GM12874 (cell line): Measurements from ENCODE around the gene NAMPT.

ENCODE experiments used
- TF ChIP-seq, protein P1 (sequence below): IDR thresholded peaks from 2 replicates; pipeline ENCODE4 v1.5.1; 2011; ENCODE audit warnings: low read depth, mild to moderate bottlenecking, control low read depth, low read length, moderate library complexity; ENCODE audit not compliant: insufficient read depth

Gene NAMPT

DNA sequence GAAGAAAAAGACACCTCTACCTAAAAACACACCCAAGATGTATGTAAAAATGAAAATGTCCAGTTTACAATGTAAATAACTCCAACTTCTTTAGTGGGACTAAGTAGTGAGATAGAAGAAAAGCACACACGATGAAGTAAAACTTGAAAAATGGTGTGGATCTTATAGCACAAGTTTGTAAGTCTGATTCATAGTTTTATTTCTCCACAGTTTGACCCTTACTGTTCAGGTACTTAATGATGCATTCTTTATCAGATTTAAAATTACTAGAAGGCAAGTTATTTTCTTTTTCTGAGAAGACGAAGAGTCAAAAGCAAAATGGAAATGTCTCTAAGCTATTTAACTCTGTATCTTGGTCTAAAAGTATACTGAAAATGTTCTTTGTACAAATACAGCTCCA is 6.1 kb downstream of the NAMPT start:
- TF ChIP-seq, protein P1, sequence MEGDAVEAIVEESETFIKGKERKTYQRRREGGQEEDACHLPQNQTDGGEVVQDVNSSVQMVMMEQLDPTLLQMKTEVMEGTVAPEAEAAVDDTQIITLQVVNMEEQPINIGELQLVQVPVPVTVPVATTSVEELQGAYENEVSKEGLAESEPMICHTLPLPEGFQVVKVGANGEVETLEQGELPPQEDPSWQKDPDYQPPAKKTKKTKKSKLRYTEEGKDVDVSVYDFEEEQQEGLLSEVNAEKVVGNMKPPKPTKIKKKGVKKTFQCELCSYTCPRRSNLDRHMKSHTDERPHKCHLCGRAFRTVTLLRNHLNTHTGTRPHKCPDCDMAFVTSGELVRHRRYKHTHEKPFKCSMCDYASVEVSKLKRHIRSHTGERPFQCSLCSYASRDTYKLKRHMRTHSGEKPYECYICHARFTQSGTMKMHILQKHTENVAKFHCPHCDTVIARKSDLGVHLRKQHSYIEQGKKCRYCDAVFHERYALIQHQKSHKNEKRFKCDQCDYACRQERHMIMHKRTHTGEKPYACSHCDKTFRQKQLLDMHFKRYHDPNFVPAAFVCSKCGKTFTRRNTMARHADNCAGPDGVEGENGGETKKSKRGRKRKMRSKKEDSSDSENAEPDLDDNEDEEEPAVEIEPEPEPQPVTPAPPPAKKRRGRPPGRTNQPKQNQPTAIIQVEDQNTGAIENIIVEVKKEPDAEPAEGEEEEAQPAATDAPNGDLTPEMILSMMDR: no peak

DNA sequence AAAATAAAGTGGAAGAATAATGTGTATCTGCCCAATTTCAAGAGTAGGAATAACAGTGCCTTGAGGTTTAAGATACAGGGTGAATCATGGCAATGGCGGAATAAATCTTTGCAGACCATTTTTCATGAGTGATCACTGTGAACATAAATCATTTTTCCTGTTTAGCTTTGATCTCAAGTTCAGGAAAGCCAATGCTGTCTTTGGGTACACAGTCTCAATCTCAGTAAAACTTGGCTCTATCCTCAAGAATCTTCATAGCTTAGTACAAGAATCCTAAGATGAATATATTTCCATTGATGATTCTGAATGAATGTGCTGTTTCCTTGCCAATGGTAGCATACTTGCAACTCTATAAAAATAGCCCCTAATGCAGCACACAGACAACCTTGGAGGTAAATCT is 6.8 kb downstream of the NAMPT start:
- TF ChIP-seq, protein P1: no peak

DNA sequence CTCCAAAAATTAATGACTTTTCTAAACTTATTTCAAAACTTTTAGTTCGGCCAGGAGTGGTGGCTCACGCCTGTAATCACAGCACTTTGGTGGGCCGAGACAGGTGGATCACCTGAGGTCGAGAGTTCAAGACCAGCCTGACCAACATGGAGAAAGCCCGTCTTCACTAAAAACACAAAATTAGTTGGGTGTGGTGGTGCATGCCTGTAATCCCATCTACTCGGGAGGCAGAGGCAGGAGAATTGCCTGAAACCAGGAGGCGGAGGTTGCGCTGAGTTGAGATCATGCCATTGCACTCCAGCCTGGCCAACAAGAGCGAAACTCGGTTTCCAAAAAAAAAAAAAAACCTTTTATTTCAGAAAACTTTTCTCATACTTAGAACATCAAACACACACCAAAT is 8.3 kb downstream of the NAMPT start:
- TF ChIP-seq, protein P1: no peak

DNA sequence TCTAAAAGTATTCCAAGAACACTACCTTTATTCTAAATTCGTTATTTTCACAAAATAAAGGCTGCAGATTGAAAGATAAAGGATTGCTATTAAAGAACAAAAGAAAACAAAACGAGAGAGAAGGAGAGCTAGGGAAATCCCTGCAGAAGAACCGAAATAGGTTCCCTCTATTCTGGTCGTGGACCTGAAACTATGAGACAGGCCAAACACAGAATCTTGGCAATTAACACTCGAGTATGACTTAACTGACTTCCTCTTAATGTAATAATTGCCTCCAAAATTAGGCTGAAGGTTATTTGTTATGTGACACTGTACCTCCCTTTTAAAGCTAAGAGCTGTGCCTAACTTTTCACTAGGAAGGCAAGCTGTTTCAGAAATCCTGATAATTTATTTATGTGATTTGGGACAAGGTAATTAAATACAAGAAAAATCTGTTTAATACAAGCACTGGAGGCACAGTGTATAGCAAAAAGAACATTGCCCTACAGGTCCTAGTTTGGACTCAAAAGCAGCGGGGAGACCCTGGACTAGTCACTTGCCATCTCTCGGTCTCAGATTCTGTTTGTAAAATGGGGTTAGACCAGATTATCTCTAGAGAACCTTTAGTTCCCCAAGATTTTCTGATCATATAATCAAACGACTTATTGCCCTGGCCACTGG is 11.6 kb downstream of the NAMPT start:
- TF ChIP-seq, protein P1: no peak

DNA sequence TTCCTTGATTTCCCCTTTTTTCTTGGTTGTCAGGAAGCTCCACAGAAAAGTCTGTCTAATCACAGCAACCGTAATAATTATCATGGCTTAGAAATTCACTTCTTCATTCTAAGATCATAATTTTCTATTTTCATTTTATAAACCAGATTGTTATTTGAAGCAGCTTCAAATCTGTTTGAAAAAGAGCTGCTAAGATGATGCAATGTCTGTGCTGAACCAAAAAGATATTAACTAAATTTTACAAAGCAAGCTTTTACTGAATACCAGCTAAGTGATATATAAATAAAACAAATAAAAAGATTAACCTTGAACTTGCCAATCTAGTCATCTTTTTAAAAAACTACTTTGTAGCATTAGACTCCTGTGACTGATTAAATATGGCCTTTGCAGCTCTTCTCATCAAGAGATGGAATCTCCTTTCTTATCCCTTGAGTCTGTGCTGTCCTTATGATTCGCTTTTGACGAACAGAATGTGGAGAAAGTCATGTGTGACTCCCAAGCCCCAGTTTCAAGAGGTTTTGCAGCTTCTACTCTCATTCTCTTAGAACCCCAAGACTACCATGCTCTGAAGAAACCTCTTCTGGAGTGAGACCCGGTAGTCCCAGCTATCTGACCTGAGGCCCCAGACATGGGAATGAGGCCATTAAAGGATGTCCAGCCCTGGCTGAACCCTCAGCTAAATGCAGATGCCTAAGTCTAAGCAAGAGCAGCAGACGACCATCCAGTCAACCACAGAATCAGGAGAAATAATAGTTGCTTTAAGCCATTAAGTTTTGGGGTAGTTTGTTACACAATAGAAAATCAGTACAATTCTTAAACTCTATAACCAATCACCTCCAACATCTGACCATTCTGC is 14.4 kb downstream of the NAMPT start:
- TF ChIP-seq, protein P1: no peak

DNA sequence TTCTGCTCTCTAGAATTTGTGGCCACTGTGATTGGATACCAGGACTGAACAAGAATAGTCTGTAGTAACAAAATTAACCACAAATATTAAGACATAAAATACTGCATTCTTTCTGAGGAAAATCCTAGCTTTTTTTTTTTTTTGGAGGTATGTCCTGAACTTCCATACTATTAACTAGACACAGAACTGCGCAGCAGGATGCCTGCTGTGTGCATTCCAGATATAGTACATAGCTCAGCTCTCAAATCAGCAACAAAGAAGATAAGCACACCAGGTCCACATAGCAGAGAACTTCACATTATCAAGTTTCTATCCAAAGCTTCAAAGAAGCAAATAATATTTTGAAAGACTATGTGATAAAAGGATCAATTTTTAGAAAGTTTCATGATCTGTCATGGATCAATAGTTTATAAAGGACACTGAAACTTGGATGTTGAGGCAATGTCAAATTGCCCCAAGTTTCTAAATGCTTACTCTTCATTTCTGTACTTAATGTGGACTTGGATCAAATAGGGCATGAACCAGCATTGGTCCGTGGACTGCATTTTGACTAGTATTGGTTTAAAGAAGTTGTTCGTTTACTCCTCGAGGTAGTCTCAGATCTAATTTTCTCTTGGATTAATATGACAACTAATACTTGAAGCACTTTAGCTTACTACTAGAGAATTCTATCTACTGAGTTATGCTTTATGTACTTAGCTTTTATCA is 15.4 kb downstream of the NAMPT start:
- TF ChIP-seq, protein P1: no peak

DNA sequence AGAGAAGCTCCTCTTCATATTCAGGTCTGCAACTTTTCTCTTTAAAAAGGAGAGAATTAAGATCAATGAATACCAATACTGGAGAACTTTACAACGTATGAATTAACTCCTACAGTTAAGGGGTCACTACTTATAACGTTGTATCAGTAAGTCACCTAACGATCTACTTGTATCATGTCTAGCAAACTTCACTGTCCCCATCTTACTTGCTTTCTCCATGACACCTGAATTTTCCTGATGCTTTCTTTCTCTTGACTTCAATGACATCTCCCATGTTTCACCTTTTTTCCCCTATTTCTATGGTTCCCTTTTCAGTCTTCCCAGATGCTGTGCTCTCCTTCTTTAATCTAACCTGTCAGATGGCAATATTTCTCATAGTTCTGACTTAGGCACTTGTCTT is 19.6 kb downstream of the NAMPT start:
- TF ChIP-seq, protein P1: no peak
